NK-92 treated with Interleukin-12 subunit alpha and Interleukin-12 subunit beta, amount 100 ng/mL, for 24 hours (cell line): ENCODE measurements around the gene HLA-A.
"Not testable (repeated sequence)": the region's sequence is repeated elsewhere in the genome, so short reads cannot be mapped to it uniquely, and the experiment has no call there.

Source experiments
- DNase-seq: peaks from one replicate; lab custom pipeline; 2025; lab: John Stamatoyannopoulos, UW

Gene HLA-A

DNA sequence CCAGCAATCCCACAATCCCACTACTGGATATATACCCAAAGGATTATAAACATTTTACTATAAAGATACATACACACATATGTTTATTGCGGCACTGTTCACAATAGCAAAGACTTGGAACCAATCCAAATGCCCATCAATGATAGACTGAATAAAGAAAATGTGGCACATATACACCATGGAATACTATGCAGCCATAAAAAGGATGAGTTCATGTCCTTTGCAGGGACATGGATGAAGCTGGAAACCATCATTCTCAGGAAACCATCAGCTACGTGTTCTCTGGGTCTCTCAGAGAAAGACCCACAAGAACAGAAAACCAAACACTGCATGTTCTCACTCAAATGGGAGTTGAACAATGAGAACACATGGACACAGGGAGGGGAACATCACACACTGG lies 21.4 kb downstream of the HLA-A start:
- not testable (repeated sequence) for DNase-seq

DNA sequence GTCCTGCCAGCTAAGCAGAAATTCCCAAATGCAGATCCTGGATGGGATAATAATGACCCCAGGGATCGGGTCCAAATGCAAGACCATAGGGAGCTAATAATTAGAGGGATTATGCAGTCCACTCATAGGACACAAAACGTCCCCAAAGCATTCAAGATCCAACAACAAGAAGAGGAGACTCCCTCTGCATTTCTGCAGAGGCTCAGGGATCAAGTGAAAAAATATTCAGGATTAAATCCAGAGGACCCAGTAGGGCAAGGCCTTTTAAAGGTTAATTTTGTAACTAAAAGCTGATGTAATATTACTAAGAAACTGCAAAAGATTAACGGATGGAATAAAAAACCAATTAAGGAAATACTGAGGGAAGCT lies 22.2 kb downstream of the HLA-A start:
- DNase-seq, result no peak

DNA sequence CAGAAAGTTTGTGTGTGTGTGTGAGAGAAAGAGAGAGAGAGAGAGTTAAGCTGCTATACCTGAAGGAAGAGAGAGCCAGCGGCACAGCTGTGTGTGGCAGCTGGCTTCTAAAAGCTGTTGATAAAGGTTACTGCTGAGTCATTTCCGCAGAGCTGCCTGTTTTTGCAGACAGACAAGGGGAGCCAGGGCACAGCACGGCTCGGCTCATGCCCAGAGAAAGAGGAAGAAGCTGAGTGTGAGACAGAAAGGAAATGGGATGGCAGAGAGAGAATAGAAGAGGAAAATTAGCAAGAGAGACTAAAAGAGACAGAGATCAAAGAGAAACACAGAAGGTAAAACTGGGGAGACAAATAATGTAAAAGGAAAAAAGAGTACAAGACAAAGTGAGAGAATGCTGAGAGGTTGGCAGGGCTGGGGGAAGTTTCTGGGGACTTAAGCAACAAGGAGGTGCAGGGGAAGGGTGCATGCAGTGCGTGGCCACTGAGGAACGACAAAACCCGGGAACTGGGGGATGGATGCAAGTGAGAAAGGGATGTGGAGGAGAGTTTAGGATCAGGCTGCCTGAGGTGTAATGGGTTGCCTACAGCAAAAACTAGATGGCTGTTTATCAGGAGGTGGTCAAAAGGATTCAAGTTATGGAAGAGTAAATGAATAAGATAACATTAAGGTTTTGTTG lies 22.7 kb downstream of the HLA-A start:
- peak; percentile 78 for DNase-seq

DNA sequence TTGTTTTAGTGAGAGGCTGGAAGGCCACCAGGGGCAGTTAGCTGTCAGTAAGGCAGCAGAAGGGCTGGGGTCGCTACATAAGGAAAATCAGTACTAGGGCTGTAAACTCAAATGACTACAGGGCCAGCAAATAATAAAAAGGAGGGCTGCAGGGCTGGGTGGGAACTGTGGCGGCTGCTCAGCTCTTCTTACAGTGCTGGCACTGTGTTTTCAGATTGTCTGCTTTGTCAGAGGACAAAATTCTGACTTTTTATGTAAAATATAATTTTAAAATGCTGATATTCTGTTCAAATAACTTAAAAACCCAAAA lies 23.2 kb downstream of the HLA-A start:
- no peak for DNase-seq

DNA sequence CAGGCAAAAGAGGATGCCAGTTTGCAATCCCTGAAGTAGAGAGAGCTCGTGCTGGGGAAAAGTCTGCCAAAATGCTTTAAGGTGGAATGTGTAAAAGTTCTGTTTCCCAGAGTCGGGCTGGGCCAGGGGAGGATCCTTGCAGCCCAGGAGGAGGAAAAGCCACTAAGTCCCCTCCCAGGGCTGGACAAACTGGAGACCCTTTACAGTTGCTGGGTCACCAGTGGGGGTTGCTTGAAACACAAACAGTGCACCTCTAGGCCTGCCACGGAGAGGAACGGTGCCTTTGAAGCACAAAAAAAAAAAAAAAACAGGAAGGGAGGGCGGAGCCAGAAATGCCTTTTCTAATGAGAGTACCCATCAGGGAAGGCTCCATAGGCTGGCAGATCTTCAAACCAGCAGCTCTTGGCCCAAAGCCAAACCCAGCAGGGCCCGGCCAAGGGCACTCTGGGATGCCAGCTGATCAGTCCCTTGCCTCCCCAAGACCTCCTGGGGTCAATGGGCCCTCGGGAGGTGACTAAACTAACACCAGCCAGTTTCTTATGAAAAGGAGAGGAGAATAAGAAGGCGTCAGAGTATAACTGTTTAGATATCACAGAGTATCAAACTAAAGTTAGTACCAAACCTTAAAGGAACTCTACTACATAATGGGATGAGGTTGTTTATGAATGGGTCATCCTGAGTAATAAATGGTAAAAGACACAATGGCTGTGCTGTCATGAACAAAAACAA lies 23.7 kb downstream of the HLA-A start:
- peak; percentile 62 for DNase-seq

DNA sequence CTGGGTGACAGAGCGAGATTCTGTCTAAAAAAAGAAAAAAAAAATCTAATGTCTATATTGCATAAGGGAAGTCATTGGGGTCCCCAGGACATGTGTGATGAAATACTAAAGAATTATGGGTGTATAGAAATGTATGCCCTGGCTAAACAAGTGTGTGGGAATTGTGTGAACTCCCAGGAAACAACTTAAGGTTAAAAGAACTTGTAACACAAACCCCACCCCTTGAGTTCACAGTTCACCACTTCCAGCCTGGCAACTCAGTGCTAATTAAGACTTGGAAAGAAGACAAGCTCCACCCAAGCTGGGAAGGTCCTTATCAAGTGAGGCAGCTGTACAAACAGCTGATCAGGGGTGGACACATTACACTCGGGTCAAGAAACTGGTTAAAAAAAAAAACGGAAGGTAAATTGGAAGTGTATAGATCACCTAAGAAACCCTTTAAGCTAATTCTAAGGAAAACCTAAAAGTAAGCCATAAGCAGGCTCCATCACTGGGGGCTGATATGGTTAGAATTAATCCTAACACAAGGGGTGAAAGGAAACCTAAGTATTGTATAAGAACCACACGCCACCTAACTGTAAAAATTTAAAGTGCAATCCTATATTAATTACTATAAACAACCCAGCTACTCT lies 25.2 kb downstream of the HLA-A start:
- no peak for DNase-seq

DNA sequence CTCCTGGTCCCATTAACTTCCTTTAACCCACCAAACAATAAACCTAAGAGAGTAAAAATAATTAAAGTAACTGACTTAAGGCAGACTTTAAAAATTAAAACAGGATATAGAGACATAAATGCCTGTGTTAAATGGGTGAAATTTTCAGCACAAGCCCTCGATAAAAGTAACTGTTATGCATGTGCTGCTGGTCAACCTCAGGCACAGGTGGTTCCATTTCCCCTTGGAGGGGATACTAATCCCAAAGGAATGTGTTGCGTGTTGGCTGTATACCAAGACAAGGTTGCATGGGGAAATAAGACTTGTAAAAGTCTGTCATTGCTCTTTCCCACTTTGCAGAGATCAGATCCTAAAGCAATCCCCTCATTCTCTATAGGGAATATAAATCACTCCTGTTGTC lies 25.8 kb downstream of the HLA-A start:
- DNase-seq, result no peak

DNA sequence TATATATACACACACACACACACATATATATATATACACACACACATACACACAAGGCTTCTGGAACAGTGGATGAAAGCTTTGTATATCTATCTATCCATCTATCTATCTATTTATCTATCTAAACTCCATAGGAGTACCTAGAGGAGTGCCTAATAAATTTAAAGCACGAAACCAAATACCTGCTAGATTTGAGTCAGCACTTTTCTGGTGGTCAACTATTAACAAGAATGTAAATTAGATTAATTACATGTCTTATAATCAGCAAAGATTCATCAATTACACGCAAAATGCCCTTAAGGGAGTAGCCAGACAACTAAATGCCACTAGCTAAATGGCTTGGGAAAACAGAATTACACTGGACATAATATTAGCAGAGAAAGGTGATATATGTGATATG lies 26.6 kb downstream of the HLA-A start:
- DNase-seq, result no peak

DNA sequence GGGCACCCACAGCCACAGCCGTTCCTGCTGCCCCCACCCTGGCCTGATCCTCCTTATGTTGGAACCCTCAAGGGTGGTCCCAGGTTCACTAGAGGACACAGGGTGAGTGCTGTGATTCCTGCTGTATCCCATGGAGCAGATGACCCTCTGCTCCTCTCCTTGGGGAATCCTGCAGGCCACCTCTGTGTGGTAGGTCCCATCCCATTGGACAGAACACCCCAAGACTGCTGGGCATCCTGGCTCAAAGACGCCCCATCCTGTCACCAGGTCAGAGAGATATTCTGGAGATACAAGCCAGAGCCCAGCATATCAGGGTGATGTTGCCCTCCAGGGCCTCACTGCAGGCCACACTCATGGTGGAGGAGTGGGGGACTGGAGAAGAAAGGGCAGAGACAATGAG lies 28.4 kb downstream of the HLA-A start:
- DNase-seq, result no peak

DNA sequence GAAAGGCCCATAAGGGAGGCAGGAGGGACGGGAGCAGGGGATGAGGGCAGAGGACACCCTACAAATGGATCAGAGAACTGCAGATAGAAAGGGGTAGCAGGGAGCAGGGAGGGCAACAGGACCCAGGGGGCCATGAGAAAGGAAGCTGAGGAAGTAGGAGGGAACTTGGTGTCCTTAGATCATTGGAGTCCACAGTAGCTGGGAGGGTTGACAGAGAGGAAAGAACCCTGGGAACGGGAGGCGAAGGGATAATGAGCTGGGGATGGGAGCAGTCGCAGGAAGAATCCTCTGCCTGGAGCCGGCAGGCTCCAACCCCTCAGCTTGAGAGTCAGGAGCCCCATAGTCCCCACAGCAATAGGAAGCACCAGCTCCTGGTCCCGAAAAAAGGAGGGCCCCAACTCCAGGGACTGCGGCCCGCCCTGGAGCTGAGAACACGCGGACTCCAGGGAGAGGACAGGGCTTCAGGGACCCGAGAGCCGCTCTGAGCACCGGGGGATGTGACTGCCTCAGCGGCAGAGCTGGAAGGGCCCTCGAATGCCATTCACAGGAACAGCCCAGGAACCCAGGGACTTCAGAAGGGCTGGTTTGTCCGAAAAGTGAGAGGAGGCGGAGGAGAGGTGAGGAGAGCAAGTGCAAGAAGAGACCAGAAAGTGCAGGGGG lies 32.7 kb downstream of the HLA-A start:
- DNase-seq, result no peak

DNA sequence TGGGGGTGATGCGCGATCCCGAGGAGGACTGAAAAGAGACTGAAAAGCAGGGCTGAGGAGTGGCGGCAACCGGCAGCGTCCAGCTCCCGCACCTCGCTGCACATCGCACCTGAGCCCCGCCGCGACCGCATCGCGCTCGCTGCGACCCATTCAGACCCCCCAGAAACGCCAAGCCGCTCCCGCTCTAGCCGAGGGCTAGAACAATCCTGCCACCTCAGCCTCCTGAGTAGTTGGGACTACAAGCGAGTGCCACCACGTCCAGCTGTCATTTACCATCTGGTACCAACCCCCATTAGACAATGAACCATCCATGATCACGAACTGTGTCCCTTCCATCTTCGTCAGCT lies 33.2 kb downstream of the HLA-A start:
- DNase-seq, result no peak

DNA sequence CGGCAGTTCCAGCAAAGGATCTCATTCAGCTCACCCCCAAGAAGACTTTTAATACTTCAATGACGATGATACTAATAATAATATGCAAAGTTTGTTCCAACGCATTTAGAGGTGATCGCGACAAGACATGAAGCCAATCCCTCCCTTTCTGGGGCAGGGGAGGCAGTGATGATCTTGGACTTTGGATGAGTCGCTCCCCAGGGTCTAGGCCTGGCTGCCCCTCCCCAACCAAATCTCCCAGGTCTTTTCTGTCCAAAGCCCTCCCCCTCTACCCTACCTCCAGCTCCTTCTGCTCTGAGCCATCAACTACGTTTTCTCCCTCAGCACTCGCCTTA lies 33.9 kb downstream of the HLA-A start:
- no peak for DNase-seq

DNA sequence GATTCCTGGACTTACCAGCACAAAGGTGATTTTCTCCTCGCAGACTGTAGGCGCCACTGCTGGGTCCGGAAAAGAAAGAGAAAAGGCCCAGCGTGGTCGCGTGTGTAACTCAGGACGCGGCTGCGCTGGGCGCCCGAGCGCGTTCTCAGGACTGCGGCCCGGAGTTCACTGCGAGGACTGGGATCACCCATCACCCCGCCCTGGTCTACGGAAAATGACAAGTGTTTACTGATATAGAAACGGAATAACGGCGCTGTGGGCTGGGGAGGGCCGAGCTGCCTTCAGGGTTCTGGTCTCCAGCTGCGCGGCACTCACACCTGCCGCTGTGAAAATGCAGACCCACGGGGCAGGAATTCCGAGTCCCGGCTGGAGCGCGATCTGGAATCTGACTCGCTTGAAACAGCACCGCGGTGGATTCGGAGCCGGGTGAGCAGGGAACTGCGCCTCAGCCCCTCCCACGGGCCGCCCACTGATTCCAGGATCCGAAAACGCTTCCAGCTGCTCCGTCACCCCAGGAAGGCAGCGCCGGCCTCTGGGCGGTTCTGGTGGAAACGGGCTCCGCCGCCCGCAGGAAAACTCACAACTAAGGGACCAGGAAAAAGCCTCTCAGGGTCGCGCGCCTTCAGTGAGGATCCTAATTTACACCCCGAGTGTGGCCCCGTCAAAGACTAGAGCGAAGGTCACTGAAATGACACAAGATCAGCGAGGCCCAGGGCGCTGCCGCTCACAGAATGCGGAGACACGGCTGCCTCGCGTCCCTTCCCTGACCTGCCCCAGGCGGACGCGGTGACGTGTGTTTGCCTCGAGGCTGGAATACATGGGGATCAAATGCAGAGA lies 34.5 kb downstream of the HLA-A start:
- no peak for DNase-seq

DNA sequence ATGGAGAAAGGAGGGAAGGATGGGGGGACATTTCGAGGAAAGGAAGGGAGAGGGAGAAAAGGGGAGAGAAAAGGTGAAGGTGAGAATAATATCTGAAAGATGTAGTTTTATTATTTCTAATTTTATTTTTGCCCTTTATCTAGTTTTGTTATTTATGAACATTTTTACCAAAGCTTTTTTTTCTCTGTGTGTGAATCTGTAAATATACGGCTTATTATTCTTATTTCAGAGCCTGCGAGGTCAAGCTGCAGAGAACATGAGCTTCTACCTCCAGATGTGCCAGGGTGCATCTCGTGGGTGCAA lies 35.0 kb downstream of the HLA-A start:
- no peak for DNase-seq

DNA sequence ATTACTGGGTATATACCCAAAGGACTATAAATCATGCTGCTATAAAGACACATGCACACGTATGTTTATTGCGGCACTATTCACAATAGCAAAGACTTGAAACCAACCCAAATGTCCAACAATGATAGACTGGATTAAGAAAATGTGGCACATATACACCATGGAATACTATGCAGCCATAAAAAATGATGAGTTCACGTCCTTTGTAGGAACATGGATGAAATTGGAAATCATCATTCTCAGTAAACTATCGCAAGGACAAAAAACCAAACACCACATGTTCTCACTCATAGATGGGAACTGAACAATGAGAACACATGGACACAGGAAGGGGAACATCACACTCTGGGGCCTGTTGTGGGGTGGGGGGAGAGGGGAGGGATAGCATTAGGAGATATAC lies 37.7 kb downstream of the HLA-A start:
- not testable (repeated sequence) for DNase-seq

DNA sequence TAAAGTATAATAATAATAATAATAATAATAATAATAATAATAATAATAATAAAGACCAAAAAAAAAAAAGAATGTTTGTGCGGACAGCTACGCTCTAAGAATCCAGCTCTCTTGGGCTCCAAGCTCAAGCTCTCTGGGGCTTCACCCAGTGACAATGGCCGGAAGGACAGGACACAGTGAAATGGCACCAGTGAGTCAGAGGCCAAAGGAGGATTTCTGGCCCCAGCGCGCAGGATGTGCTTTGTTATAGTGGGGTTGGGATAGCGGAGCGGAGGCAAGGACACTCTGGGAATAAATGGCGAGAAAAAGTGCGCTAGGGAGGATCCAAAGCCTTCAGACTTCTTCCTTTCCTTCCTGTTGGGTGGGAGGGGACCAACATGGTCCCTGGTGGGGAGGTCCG lies 38.2 kb downstream of the HLA-A start:
- DNase-seq, result no peak

DNA sequence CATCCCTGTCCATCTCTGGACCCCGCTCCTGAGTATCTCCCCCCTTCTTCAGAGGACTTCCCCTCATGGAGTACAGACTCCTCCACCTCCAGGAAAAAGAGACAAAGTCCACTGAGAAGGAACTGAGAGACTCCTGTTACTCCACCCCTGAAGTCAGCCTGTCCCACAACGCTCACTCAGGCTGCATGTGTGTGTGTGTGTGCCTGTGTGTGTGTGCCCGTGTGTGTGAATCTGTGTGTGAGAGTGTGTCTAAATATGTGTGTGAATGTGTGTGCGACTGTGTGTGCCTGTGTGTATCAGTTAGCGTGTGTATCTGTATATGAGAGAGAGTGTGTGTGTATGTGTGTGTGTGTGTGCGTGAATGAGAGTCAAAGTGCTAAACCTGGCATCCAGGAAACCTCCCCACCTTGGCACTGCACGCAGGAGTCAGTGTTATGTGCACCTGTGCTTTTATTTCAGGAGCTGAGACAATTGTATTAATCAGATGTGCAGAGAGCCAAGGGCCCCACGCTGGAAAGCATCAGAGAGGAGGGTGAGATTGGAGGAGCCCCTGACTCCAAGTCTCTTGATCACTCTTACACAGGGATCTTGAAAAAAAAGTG lies 39.0 kb downstream of the HLA-A start:
- no peak for DNase-seq

DNA sequence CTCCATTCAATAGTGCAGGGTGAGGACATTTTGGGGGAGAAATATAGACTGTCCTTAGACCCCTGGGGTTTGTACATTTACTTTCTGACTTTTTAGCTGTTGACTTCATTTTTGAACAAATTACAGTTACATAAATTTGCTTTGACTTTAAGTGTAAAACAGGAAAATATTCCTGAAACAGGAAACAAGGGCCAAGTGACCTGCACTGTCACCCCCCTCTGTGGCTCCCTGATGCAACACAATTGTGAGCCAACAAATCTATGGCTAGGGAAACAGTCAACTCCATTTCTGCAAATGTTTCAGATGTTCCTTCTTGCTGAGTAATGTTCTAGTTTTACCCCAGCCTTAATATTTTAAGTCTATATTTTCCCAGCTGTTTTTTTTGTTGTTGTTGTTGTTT lies 39.8 kb downstream of the HLA-A start:
- DNase-seq, result no peak

DNA sequence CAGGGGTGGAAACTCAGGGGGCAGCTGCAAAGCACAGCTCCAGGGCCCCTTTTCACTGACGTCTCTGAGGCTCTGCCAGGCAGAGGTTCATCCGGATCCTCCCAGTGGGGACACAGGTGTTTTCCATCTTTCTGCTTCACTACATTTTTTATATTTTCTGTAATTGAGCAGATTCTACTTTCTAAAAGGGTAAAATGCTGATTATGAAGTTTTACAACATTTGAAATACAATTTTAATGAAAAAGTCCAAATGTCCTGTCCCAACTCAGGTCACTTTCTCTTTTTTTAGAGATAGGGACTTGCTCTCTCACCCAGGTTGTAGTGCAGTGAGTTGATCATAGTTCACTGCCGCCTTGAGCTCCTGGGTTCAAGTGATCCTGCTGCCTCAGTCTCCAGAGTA lies 41.9 kb downstream of the HLA-A start:
- no peak for DNase-seq

DNA sequence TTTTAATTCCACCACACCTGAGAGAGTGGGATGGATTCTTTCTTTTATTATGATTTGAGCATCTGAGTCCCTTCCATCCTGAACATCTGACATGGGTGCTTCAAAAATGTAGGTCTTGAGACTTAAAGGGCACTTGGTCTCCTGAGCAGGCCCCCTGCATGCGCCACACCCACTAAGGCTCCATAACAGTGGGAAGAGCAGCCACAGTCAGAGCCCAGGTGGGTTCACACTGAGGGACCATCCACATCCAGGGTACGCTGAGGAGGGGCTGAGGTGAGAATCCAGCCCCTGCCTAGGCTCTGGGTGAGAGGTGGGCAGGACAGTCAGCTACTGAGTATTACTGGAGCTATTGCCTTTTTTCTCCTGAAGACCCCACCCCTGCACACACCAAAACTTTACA lies 42.7 kb downstream of the HLA-A start:
- no peak for DNase-seq

DNA sequence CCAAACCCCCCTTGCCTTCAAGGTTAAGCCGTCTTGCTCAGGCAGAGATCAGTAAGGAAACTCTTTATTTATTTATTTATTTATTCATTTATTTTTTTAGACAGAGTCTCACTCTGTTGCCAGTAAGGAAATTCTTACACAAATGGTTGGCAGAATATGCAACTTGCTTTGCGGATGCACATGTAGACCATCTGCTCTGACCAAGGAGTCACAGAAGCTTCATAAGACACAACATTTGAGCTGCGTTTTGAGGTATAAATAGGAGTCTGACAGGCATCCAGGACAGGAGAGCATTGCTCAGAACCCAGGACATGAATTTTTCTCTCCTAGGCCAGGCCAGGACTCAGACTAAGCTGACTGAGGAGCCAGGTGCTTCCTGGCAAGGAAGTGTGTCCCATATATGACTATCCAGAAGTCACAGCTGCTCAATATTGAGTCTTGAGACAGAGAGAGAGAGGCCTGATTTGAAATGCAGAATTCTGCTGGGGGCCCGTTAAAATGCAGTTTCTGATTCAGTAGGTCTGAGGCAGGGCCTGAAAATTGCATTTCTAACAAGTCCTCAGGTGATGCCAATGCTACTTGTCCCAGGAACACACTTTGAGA lies 43.9 kb downstream of the HLA-A start:
- DNase-seq, result no peak

DNA sequence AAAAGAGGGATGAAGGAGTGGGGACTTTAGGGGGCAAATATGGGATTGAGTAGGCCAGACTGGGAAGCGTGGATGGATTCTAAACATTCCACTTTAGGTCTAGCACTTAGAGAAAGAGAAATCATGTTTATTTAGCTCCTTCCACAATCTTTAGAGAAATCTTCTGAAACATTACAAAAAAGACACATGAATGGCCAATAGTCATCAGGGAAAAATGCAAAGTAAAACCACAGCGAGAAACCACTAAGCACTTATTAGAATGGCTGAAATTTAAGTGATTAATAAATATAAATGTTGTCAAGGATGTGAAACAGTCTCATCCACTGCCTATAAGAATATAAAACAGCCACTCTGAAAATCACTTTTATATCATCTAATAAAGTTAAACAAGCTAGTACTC lies 46.9 kb downstream of the HLA-A start:
- DNase-seq, result no peak
